SW 1271 (cell line): ENCODE results near the gene SCFD2.
"Not testable (repeated sequence)": the region's sequence is repeated elsewhere in the genome, so short reads cannot be mapped to it uniquely, and the experiment has no call there.

ENCODE experiments used
- DNase-seq, 2 experiments: peaks; one replicate each; lab custom pipeline; 2025; lab: John Stamatoyannopoulos, UW

The SCFD2 gene

GRCh38 chr4:53365486-53366300, at the start of gene SCFD2:
SCFD2 (minus strand) TSS chr4:53366061.
- peak; percentile 85 to 87 for DNase-seq

- not testable (repeated sequence) for DNase-seq
Measured at GRCh38 chr4:53409479-53409878, 43.6 kb upstream of the SCFD2 start.

- no peak for DNase-seq
Measured at GRCh38 chr4:53380221-53380620, 14.4 kb upstream of the SCFD2 start.

GRCh38 chr4:53378171-53378482, 12.3 kb upstream of the SCFD2 start:
- DNase-seq: no peak

- peak; percentile 28 to 76 for DNase-seq
Measured at GRCh38 chr4:53377319-53378170, 11.7 kb upstream of the SCFD2 start, which contains the start of gene FIP1L1. FIP1L1 (plus strand) TSS chr4:53377641; CDS start chr4:53377839, 198 bp downstream.

GRCh38 chr4:53376900-53377299, 11.0 kb upstream of the SCFD2 start:
- no peak for DNase-seq

- DNase-seq: no peak
Measured at GRCh38 chr4:53374777-53375258, 9.0 kb upstream of the SCFD2 start.

- DNase-seq: no peak
Measured at GRCh38 chr4:53371843-53372521, 6.1 kb upstream of the SCFD2 start.

- no peak for DNase-seq
Measured at GRCh38 chr4:53371049-53371448, 5.2 kb upstream of the SCFD2 start.

GRCh38 chr4:53367721-53368120, 1.9 kb upstream of the SCFD2 start:
- no peak for DNase-seq

- DNase-seq: no peak
Measured at GRCh38 chr4:53366301-53366716, 448 bp upstream of the SCFD2 start.

- no peak for DNase-seq
Measured at GRCh38 chr4:53365121-53365485, 758 bp downstream of the SCFD2 start.

GRCh38 chr4:53364624-53365023, 1.2 kb downstream of the SCFD2 start:
- no peak for DNase-seq

GRCh38 chr4:53362093-53362492, 3.8 kb downstream of the SCFD2 start:
- DNase-seq: no peak

- DNase-seq: no peak
Measured at GRCh38 chr4:53361451-53361850, 4.4 kb downstream of the SCFD2 start.

- no peak for DNase-seq
Measured at GRCh38 chr4:53355930-53356521, 9.8 kb downstream of the SCFD2 start.

- no peak for DNase-seq
Measured at GRCh38 chr4:53354012-53354722, 11.7 kb downstream of the SCFD2 start.

GRCh38 chr4:53349091-53349491, 16.8 kb downstream of the SCFD2 start:
- DNase-seq: no peak

- DNase-seq: no peak
Measured at GRCh38 chr4:53348046-53348445, 17.8 kb downstream of the SCFD2 start.

GRCh38 chr4:53346920-53347852, 18.7 kb downstream of the SCFD2 start:
- DNase-seq: no peak
